Stimulated activated CD4-positive, alpha-beta T cell treated with anti-CD3 and anti-CD28 coated beads, Interleukin-15, amount 100 ng/mL, for 1 hour (primary cell): Measurements from ENCODE around the gene BCL2.

Experiments used
- DNase-seq, 2 donors: peaks; one replicate each; pipeline ENCODE4 v3.0.0-alpha.2; 2020; ENCODE audit warnings: low read depth in 1 of 2, low spot score in 1 of 2

BCL2 gene

DNA sequence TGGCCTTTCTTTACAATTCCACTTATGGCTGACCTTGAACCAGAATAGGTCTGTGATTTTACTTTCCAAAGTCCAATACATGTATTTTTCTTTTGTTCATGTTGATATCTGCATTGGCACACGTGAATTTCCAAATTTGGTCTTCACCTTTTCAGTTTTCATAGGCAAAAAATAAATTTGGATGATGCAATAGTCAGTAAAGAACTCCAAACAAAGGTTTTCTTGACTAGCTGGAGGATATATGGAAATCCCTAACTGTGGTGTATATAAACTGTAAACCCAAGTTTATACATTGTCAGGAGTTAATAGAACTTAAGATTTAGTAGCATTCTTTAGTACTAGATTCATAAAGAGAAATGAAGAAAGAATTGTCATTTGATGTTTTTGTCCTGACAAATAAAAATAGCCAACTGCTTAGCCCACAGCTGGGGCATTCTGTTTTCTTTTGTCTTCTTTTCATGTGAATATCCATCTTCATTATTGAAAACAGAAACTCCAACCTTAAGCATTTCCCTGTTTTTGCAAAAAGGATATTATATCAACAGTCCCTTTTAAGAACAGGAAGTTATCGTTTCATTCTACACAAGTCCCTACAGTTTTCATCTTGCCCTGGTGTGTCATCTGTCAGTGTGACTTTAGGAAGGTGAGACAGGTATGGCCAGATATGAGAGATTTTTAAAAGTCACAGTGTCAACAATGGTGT is 132.9 kb downstream of the BCL2 start:
- no peak for DNase-seq

DNA sequence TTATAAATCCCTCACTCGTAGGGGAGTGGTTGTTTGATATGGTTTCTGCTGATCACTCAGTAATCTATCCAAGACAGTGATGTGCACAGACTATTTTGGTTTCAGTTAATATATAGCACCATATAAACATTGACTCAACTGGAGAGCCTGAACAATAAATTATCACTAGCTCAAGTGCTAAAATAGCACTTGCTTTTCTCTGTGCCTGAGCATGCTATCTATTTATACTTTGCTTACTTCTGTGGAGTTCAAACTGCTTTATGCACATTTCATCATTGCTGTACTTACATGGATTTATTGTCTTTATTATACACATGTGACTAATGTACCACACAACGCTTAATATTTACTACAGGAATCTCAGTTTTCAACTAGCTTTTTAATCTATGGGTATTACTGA is 133.6 kb downstream of the BCL2 start:
- no peak for DNase-seq

DNA sequence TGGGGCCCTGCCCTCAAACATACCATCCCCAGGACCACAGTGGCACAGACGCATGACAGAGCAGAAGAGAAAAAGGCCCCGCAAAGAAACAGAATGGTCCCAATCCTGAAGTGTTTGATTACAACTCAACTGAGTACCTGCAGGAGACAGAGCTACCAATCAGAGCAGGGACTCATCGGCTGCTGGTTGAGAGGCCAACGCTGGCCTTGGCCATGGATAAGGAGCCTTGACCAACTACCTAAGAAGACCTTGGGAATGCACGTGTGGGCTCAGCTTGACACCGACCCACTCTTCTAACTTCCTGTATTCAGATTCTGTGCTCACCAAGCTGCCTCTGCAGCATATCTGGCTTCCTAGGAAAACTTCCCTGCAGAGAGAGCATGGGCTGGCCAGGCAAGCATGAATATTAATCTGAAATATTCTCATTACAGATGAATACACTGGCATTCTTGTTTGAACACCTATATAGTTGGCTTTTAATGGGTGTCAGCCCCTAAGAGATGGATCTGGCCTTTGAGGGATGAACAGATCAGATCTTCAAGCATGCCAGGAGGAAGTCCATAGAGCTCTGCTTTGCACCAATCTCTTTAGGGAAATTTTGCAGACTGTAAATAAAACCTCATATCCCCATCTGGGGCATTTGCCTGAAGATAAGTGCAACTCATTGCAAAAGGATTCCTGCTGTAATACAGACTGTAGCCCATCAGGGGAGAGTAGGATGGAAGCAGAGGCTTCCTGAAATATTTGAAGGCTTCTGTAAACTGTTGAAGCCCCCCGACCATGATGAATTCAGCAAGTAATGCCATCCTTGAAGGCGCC is 135.4 kb downstream of the BCL2 start:
- DNase-seq, result no peak

DNA sequence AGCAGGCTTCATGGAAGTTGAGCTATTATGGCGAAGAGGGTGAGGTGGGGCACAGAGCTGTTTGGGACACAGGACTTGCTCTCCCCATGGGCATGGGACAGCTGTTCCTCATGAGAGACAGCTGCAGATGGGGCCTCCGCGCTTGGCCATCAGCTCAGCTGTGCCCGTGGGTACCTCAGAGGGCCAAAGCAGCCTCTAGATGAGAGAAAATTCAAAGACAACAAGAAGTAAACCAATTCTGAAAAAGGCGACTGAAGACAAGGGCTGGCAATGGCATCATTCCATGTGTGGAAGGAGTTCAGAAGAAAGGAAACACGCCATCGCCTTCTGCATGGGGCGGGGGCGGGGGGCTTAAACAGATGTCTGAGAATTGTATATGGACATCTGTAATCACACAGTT is 136.2 kb downstream of the BCL2 start:
- no peak for DNase-seq

DNA sequence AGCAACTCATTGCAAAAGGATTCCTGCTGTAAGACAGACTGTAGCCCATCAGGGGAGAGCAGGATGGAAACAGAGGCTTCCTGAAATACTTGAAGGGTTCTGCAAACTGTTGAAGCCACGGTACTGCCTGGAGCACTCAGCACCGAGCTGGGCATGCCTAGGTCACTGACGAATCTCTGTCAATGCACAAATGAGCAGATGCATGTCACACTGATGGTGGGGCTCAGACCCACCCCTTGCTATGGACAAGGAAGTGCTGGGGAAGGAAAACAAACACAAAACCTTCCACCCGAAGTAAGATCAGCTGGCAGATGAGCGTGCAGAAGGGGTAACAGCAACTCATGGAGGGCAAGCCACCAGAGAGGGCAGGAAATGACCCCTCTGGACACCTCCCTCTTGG is 136.7 kb downstream of the BCL2 start:
- DNase-seq, result no peak

DNA sequence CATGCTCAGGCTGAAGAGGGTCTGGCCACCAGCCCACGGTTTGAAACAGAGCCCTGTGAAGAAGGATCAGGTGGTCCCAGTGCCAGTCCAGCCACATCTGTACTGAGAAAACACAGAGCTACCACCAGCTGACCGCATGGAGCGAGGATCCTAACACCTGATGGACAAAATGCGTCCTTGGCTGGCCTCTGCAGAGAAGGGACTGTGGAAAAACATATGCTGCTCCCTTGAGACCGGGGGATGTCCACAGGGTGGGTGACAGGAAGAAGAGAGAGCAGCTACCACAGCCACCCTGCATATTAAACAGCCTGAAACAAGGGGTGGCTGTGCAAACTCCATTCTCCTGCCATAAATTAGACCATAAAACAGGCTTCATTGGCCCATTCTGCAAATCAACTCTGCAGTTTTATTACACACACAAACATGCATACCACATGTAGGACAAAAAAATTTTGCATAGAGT is 137.2 kb downstream of the BCL2 start:
- DNase-seq, result no peak

DNA sequence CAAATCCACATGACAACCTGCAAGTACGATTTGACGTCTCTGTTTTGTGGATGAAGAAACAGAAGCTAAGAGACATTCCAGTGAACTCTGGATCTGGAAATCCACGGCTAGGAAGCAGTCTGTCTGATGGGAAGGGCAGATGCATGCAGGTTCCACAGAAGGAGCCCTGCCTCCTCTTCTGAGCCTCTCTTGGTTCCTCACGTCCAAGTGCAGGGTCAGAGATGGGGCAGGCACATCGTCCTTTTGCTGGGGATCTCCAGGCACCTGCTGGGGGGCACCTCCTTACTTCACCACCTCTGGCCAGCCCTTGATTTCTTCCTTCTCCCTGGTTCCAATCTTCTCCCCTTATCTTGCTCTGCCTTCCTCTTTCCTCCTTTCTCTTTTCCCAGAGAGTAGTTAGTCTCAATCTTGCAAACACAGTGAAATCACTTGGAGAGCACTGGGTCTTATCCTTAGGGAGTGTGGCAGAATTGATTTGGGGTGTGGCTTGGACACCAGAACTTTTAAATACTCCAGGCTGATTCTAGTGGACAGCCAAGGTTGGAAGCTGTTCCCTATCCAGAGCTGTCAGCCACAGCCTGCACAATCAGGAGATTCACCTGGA is 137.8 kb downstream of the BCL2 start:
- no peak for DNase-seq

DNA sequence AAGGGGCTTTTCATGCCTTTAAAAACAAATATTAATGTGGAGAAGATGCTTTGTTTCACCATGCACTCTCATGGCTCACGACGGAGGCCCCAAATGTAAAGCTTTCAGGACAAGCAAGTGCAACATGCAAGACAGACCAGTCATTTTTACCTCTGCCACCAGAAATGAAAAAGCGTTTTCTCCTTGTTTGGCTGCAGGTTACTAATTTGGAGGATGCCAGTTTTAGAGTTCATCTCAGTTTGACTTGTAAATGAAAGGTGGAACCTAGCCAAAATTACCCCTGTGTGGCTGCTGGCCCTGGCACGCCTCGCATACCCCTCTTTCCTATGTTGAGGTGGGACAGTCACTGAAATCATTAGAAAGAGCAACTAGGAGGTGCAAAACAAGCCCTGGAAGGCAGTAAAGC is 138.6 kb downstream of the BCL2 start:
- no peak for DNase-seq

DNA sequence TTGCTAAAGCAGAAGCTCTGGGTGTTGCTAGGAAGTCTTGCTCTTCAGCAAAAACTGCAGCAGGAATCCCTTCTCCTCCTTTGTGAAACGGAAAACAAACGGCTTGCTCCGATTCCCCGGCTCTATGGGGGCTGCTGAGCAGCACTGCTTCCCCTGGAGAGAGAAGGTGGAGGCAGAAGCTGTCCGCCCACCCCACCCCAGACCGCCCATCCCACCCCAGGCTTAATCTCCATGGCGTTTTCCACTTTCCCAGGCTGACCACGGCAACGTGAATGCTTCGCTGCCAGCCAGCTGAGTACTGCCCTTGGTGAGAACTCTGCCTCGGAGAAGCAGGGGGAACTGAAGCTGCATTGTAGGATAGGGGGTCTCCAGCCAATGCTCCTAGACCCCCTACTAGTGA is 139.2 kb downstream of the BCL2 start:
- DNase-seq, result no peak

DNA sequence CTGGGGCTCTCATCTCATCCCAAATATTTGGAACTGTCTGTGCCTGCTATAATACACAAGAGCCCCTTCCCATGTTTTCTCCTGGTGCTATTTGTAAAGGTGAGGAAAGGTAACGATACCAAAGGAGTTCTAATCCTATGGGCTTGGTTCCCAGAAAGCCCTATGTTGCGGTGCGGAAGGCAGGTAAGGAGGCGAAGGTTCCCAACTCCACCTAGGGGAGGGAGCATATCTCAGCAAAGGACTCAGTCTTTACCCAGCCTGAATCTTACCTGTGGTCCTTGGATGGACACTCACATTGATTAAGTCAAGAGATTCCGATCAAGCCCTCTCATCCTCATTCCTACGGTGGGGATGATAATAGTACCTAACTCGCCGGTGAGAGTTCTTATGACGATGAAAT is 140.1 kb downstream of the BCL2 start:
- no peak for DNase-seq

DNA sequence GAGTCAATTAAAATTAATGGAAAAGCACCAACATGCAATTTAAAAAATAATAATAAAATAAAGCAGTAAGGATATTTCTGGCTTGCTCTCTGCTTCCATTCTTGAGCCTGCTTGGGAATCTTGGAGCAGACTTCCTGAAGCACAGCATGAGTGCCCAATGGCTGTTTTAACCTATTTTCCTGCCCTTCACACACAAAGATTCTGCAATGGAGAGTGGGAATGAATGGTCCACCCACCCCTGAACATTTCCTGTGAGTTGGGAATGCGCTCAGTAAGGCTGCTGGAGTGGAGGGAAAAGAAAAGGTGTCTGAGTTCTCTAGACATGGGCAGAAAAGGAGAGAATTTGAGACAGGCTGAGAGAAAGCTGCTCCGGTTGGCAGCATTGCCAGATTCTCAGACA is 140.6 kb downstream of the BCL2 start:
- DNase-seq, result no peak

DNA sequence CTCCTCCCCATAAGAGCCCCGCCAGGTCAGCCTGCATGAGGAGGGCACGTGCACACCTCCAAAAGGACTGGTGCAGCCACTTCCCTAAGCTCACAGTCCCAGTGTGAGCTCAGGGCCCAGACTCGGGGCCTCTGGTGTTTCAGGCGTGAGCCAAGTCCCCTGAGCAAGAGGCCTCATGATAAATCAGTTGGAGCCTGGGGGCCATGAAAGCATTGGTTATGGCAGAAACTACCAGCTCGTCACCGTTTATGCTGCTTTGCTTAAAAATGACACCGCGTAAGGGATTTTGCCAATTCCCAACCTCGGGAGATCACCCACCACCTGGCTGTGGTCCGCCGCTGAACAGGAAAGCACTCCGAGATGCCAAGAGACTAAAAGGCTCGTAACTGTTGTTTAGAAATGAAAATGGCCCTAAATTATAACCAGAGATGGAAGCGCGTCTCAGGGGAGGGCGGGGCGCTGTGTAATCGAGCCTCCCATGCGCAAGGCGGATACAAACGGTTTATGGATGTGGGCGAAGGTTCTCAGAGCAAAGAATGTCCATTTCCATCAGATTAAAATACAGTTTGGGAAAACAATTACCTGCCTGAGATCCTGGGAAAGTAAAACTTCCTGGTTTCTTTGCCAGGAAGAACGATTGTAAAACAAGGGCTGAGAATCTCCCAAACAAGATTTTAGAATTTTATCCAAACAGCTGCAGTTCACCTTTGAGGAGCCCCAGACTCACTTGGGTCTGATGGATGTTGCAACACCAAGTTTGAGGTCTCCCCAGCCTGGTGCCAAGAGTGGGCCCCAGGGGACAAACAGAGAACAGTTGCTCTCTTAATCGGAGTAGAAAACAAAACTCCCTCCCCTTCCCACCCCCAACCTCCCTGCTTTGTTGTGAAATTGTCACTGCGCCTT is 141.4 kb downstream of the BCL2 start:
- no peak for DNase-seq

DNA sequence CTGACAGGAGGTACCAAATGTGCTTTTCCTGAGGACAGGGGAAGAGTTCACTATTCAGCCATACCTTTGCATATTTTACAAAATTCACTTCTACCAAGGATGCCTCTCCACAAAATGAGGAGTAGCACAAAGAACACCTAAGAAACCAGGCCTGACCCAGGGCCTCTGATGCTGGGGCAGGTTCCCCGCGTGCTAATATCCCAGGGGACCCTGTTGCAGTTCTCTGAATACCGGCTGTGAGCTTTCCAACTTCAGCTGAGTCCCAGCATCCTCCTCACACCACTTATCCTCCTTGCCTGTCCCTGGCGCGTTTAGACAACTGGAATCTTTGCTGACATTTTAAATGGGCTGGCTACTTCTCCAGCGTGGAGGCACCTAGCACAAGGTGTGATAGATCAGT is 142.3 kb downstream of the BCL2 start:
- no peak for DNase-seq

DNA sequence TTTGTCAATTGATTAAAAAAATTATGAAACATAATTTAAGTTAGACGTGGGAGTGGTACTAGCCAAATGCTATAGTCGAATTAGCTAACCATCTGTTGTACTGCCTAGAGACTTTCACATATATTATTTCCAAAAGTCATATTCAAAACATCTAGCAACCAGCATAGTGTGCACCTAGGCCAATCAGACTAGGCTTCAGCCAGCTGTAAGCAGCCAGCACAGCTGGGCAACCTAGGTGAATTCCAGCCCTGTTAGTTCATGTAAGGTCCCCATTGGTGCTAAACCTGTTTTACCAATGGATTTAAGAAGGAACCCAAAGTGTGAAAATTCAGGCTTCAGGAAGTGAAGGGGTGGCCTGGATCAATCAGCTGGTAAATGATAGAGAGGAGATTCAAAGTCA is 144.3 kb downstream of the BCL2 start:
- no peak for DNase-seq

DNA sequence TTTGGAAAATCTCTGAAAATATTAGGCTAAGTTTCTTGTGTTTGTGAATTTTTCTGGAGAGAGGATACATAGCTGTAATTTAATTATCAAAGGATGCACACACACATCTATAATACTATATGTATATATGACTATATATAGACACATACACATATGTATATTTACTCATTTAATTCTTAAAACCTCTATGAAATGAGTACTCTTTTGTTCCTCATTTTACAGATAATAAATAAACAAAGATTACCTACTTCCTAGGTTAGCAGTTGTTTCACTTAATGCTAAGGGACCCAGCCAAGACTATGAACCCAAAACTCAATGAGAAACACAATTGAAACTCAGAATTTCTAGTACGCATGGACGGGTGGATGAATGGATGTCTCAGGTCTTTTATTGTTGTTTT is 145.6 kb downstream of the BCL2 start:
- DNase-seq, result no peak

DNA sequence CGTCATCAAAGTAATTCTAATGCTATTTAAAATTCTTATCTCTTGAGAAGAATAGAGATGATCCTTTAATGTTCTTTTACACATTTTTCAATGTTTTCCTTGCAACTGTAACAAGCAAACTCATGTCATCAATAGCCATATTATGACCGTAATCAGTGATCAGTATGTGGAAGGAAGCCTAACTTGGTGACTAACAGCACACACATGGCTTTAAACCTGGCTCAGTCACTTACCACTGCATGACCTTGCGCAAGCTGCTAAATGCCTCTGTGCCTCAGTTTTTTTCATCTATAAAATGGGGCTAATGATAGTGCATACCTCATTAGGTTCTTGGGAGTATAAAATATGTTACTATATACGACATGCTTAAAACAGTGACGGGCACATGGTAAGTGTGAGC is 149.7 kb downstream of the BCL2 start:
- no peak for DNase-seq

DNA sequence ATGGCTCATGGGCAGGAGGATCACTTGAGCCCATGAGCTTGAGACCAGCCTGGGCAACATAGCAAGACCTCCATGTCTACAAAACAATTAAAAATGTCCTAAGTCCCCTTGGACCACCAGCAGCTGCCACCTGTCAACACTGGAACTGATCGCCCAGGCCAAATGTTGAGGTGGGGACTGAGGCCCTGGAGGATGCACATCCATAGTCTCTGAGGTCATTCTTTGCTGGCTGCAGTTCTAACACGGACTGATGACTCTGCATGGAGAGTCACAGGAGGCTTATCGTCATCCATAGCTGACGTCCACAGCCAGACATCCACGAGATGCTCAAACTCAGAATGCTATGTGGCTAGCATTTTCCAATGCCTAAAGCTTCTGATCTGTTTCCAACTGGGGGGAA is 151.3 kb downstream of the BCL2 start:
- no peak for DNase-seq

DNA sequence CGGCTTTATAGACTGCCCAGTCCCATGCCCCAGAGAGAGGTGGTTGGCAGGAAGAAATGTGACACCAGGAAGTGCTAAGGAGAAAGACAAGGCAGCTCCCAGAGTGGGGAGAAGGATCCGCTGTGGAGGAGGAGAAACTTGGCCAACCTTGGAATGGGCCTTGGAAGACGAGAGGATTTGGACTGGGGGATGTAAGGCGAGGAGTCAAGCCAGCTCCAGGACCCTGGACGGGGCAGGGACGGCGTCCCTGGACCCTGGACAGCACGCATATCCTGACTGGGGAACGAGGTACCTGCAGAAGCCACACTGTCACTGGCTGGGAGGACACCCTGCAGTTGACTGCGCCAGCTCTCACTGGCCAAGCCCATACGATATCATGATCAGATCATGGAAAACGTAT is 153.4 kb downstream of the BCL2 start:
- no peak for DNase-seq

DNA sequence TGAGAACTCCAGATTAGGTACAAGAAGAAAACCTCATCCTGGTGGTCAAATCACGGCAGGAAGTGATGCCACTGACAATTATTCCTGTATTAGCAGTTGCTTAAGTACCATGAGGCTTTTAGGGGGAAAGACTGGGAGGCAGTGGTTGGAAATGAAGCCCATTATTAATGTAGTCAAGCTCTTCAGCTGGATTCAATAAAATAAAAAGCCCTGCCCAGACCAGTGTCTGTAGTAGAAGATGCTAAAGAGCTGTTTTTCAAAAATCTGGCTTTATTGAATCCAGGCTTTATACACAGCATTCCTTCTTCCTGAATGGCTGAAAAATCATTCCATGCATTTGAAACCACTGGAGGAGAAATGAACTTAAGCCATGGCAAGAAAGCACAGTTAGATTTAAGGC is 155.2 kb downstream of the BCL2 start:
- no peak for DNase-seq

DNA sequence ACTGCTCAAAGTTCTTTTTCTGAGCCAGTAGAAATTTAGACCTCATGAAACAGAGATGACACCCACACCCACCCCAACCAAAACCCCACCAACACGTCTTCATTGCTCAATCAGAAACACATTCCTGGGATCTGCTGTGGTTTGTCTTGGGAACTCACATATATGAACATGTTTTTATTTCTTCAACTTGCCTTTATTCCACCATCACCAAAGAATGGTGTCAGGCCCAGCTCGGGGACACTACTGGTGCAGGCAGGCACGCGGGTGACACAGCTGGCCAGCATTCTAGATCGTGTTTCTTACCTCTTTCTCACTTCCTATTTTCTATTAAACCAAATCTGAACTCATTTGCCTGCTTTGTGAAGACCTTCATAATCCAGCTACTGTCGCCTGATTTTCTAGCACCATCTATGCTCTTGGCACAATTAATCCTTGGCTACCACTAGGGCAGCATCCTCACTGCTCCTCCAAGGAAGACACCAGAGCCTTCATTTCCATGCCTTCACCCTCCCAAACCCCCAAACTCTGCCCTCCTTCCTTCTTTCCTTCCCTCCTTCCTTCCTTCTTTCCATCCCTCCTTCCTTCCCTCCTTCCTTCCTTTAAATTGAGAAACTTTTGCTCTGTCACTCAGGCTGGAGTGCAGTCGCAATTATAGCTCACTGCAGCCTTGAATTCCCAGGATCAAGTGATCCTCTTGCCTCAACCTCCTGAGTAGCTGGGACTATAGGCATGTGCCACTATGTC is 157.1 kb downstream of the BCL2 start:
- DNase-seq, result no peak

DNA sequence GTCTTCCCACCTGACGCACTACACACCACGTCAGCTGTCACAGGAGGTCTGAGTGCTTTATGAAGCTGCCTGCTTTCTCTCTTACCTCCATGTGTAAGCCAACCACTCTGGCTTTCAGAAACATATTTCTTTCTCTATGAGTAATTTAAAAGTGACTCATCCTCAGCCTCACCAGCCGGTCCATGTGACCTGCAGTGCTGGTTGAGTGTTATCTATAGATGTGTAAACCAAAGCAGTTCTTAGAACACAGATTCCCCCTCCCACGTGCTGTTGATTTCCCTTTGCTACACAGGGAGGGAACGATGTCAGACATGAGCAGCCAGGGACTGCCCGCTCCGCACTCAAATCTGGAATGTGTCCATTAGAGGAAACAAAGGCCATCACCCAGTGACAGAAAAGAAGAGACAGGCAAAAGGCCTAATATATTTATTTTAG is 157.8 kb downstream of the BCL2 start:
- DNase-seq, result peak; percentile 52 to 56
